RWPE2 (cell line): ENCODE data around the gene TTC9C.
"Not testable (repeated sequence)": the region's sequence is repeated elsewhere in the genome, so short reads cannot be mapped to it uniquely, and the experiment has no call there.

Source experiments
- ATAC-seq: fragments of 200-7000 bp; cut with Tn5 transposase; 3 replicates; pipeline ENCODE4 v1.9.1; 2021; ENCODE audit warnings: low read depth
- DNase-seq: peaks from one replicate; pipeline ENCODE4 v3.0.0-alpha.2; 2020; ENCODE audit warnings: low spot score
- H3K27ac ChIP-seq: fragments of 450-650 bp; 2 replicates; pipeline ENCODE4 v1.5.1; 2017; ENCODE audit warnings: mild to moderate bottlenecking; ENCODE audit not compliant: poor library complexity, severe bottlenecking
- H3K27me3 ChIP-seq: fragments of 250-450 bp; sonication (Bioruptor Pico); 2 replicates; pipeline ENCODE4 v1.5.1; 2021; ENCODE audit warnings: mild to moderate bottlenecking, moderate library complexity; ENCODE audit not compliant: insufficient read depth, poor library complexity, severe bottlenecking
- H3K36me3 ChIP-seq: fragments of 250-450 bp; sonication (Bioruptor Pico); 2 replicates; pipeline ENCODE4 v1.5.1; 2020; ENCODE audit warnings: low read depth, mild to moderate bottlenecking, moderate library complexity
- H3K4me1 ChIP-seq: fragments of 250-450 bp; sonication (Bioruptor Pico); 2 replicates; pipeline ENCODE4 v1.5.1; 2021; ENCODE audit warnings: mild to moderate bottlenecking, moderate library complexity; ENCODE audit not compliant: insufficient read depth, poor library complexity, severe bottlenecking
- H3K4me3 ChIP-seq: fragments of 250-450 bp; sonication (Bioruptor Pico); 2 replicates; pipeline ENCODE4 v1.5.1; 2021; ENCODE audit warnings: mild to moderate bottlenecking, moderate library complexity; ENCODE audit not compliant: severe bottlenecking
- H3K9me3 ChIP-seq: fragments of 250-450 bp; sonication (Bioruptor Pico); 2 replicates; pipeline ENCODE4 v1.5.1; 2021; ENCODE audit warnings: mild to moderate bottlenecking, moderate library complexity; ENCODE audit not compliant: severe bottlenecking
- TF ChIP-seq, protein P1 (sequence below): fragments of 450-650 bp; IDR thresholded peaks from one replicate; pipeline ENCODE4 v1.5.1; 2017; ENCODE audit warnings: mild to moderate bottlenecking, moderate library complexity; ENCODE audit not compliant: poor library complexity, severe bottlenecking

The TTC9C gene

DNA sequence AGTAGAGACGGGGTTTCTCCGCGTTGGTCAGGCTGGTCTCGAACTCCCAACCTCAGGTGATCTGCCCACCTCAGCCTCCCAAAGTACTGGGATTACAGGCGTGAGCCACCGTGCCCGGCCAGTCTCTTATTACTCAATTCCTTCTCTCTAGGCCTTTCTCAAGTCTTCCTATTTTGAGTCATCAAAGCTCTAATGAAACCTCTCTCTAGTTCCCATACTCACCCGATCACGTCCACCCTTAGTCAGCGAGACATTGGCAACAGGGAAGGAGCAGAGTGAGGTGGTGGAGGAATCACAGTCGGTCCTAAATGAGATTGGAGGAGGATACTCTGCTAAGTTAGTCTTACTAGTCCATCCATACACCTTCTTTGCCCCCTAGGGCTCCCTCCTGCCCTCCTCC is 26.0 kb upstream of the TTC9C start:
- Histone ChIP-seq H3K27ac (no peak overlapping the region), H3K27me3 (no peaks in the 10 kb centered on the region), H3K36me3 (peaks cover 15% of the 10 kb centered on the region), H3K4me1 (peaks cover 2% of the 10 kb centered on the region), H3K9me3 (no peaks in the 10 kb centered on the region), H3K4me3 (no peak overlapping the region)
- no peak for ATAC-seq
- DNase-seq: no peak
- TF ChIP-seq, protein P1, sequence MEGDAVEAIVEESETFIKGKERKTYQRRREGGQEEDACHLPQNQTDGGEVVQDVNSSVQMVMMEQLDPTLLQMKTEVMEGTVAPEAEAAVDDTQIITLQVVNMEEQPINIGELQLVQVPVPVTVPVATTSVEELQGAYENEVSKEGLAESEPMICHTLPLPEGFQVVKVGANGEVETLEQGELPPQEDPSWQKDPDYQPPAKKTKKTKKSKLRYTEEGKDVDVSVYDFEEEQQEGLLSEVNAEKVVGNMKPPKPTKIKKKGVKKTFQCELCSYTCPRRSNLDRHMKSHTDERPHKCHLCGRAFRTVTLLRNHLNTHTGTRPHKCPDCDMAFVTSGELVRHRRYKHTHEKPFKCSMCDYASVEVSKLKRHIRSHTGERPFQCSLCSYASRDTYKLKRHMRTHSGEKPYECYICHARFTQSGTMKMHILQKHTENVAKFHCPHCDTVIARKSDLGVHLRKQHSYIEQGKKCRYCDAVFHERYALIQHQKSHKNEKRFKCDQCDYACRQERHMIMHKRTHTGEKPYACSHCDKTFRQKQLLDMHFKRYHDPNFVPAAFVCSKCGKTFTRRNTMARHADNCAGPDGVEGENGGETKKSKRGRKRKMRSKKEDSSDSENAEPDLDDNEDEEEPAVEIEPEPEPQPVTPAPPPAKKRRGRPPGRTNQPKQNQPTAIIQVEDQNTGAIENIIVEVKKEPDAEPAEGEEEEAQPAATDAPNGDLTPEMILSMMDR: no peak

DNA sequence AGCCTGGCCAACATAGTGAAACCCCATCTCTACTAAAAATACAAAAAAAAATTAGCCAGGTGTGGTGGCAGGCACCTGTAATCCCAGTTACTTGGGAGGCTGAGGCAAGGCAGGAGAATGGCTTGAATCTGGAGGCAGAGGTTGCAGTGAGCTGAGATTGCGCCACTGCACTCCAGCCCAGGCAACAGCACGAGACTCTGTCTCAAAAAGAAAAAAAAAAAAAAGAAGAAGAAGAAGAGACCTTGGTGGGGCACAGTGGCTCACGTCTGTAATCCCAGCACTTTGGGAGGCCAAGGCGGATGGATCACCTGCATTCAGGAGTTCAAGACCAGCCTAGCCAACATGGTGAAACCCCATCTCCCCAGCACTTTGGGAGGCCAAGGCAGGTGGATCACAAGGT is 24.4 kb upstream of the TTC9C start:
- H3K4me1 ChIP-seq, H3K27ac ChIP-seq, H3K27me3 ChIP-seq, H3K9me3 ChIP-seq, H3K4me3 ChIP-seq, ATAC-seq, DNase-seq: not testable (repeated sequence)
- peaks cover 15% of the 10 kb centered on the region for H3K36me3 ChIP-seq

DNA sequence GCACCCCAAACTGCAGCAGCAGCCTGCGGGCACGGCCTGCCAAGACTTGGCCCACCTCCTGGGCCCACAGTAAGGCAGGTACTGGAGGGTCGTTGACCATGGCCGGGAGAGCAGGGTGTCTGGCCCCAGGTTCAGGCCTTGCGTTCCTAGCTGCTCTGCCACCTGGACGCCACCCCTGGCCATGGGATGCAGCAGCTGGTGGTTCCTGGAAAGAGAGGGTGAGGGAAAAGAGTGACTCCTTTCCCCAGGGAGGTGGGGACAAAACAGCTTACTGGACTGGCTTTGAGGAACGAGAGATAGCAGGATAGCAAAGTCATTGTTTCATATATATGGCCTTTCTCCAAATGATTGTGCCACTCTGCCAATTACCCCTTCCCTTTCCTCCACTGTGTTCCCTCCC is 22.9 kb upstream of the TTC9C start:
- Histone ChIP-seq H3K9me3 (no peaks in the 10 kb centered on the region), H3K4me1 (peaks cover 2% of the 10 kb centered on the region), H3K27ac (peak overlapping the region; percentile 44), H3K4me3 (peak overlapping the region; percentile 63), H3K27me3 (no peaks in the 10 kb centered on the region), H3K36me3 (peaks cover 16% of the 10 kb centered on the region)
- TF ChIP-seq, protein P1: no peak
- ATAC-seq (no peak), DNase-seq (no peak)

DNA sequence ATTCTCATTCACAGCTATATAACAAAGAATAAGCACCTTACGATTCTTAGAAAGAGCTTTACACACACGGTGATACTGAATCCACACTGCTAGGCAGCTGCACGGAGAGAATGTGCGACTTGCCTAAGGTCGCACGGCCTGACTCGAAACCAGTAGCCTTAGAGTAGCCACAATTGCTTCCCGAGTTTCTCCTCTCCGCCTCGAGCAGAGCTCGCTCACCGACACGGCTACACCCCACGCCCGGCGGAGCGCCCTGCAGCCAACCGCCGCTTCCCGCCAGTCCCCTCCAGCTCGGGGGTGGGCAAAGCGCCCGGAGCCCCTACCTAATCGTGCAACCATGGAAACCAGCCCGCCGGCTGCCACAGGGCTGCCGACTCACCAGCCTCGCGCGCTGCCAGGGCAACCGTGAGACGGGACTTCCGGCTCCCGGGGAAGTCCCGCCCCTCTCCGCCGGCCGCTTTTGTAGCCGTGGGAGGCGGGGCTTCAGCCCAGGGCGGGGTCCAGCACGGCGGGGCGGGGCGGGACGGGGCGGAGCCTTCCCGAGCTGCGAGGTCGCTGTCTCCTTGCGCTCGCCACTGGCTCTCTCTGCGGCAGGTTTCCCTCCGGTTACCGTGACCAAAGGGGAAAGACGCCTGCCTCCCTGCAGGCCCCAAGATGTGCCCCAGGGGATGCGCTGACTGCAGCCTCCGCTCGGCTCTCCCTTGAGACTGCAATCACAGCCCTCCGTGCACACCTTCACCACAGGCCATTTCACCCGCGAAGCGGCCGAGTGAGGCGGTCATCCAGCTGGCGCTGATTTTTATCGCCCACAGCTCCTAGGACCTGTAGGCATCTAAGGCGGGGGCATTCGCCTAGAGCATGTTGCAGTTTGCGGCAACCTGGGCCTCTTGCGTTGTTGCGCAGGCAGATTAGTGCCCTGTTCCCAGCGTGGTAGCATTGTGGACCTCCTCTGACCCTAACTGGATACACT is 22.1 kb upstream of the TTC9C start:
- peak; percentile 71 for ATAC-seq
- Histone ChIP-seq H3K4me1 (peaks cover 2% of the 10 kb centered on the region), H3K9me3 (no peaks in the 10 kb centered on the region), H3K36me3 (peaks cover 20% of the 10 kb centered on the region), H3K4me3 (peak overlapping the region; percentile 63), H3K27me3 (no peaks in the 10 kb centered on the region), H3K27ac (peak overlapping the region; percentile 44)
- TF ChIP-seq, protein P1: no peak
- DNase-seq: peak; percentile 93

DNA sequence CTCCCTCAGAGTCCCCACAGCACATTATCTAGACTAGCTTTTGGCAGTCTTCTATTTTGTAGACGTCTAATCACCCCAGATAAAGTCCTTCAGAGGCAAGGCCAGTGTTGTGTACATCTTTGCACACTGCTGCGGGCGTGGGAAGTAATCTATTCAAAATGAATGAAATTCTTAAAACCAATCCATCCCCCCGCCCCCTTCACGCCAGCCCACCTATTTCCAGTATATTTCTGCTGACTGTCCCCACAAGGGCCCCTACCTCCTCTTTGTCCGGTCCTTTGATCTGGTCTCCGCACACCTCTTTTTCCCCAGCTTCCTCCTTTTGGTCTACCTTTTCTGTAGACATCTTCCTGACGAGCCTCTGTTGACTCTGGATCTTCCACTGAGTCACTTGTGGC is 21.4 kb upstream of the TTC9C start:
- no peaks in the 10 kb centered on the region for H3K9me3 ChIP-seq
- H3K4me1 ChIP-seq: peaks cover 2% of the 10 kb centered on the region
- TF ChIP-seq, protein P1: no peak
- no peak overlapping the region for H3K4me3 ChIP-seq
- ATAC-seq (no peak), DNase-seq (no peak)
- peak overlapping the region; percentile 44 for H3K27ac ChIP-seq
- peaks cover 23% of the 10 kb centered on the region for H3K36me3 ChIP-seq
- H3K27me3 ChIP-seq: no peaks in the 10 kb centered on the region
